SU-DHL-6 (cell line): Measurements from ENCODE around the gene ADH7.

Experiments used
- EZH2phosphoT487 ChIP-seq: fragments of 200-600 bp; sonication (generic), shearing (Covaris generic); conservative IDR thresholded peaks from 2 replicates; pipeline ENCODE4 v1.6.1; 2018; ENCODE audit warnings: mild to moderate bottlenecking, antibody characterized with exemption, low read length, moderate library complexity, mixed read lengths
- TF ChIP-seq, protein P1 (sequence below): fragments of 200-600 bp; sonication (generic); IDR thresholded peaks from one replicate; pipeline ENCODE4 v1.5.1; 2017; ENCODE audit warnings: antibody characterized with exemption, mild to moderate bottlenecking, low read length, moderate library complexity; ENCODE audit not compliant: insufficient read depth, poor library complexity, severe bottlenecking

DNA sequence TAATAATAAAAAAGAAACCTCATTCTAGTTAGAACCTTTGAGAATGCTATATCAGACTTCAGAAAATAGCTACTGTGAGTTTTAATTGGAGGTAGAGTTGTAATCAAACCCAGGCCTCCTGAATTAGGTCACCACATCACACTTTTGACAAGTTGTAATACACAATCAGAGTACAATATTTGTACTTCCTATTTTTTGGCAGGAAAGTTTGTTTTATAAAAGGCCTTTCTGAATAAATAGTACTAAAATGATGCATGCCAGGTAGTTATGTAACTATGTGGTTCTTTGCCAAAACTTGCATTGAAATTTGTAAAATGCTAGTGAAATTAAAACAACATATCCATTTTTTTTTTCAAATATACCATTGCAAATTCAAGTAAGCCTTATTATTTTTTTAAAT is 26.8 kb downstream of the ADH7 start:
- TF ChIP-seq, protein P1, sequence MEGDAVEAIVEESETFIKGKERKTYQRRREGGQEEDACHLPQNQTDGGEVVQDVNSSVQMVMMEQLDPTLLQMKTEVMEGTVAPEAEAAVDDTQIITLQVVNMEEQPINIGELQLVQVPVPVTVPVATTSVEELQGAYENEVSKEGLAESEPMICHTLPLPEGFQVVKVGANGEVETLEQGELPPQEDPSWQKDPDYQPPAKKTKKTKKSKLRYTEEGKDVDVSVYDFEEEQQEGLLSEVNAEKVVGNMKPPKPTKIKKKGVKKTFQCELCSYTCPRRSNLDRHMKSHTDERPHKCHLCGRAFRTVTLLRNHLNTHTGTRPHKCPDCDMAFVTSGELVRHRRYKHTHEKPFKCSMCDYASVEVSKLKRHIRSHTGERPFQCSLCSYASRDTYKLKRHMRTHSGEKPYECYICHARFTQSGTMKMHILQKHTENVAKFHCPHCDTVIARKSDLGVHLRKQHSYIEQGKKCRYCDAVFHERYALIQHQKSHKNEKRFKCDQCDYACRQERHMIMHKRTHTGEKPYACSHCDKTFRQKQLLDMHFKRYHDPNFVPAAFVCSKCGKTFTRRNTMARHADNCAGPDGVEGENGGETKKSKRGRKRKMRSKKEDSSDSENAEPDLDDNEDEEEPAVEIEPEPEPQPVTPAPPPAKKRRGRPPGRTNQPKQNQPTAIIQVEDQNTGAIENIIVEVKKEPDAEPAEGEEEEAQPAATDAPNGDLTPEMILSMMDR = no peak
- no peak for TF ChIP-seq EZH2phosphoT487
